ENCODE results near the gene VSIG10L2.

DNA sequence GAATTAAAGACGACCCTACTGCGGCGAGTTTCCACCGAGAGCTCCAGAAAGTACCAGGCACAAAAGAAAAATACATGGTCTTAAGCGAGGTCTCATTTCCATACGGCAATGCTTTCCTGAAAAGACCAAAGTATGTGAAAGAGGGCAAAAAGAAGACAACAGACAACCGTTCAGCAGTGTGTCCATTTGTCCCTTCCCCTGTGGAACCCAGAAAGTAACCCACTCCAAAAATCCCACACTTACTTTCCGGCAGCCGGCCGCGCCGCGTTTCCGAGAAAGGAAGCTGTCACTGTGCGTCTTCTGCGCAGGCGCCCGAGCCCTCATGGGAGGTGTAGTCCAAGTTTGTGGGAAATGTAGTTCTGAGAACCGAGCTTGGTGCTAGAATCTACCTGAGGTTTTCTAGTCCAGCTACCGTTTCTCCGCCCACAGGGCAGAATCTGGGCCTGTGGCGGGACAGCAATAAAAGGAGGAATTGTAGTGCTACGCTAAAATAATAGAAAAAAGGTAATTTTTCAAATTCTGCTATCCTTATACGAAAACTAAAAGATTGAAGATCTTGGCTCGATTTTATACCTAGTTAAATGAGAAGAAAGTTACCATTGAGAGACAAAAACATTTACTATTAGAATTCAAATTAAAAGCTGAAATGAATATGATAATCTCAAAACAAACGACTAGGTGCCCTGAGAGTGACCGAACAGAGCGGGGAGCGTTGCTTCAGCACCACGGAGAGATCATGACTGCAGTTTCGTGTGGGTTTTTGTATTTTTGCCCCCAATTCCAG, 42.7 kb upstream of the VSIG10L2 start, which contains the start of gene PUS3:
- TF ChIP-seq EZH2 (IDR thresholded peaks at IDR 0.05; ENCODE audit: insufficient read depth, poor library complexity, severe bottlenecking) (no peak), EZH2phosphoT487 (IDR thresholded peaks at IDR 0.05; ENCODE audit: insufficient read depth, low read depth) (no peak)

Measured in GM23248 (cell line).